Small intestine (tissue), 7 donors: Measurements from ENCODE around the gene CARS1. TPM values are rescaled to one million over a fixed set of nuclear protein-coding genes. Genes with fewer than 3 reads are reported as not detected.

Experiments
- DNase-seq, 2 donors: peaks; one replicate each; pipeline versions ENCODE4 v3.0.0 to v3.0.0-alpha.2; 2013
- FAIRE-seq: peaks from 2 replicates; lab custom pipeline; 2012; peaks lifted over from hg19 to GRCh38; lab: Jason Lieb, UNC
- H3K27ac ChIP-seq, 3 donors: one replicate each; pipeline ENCODE4 v1.5.1; 2013; ENCODE audit warnings: low read length in 2 of 3, mild to moderate bottlenecking in 2 of 3, control low read depth in 1 of 3, inconsistent platforms in 1 of 3, low read depth in 1 of 3, moderate library complexity in 1 of 3
- H3K27me3 ChIP-seq, 3 donors: one replicate each; pipeline ENCODE4 v1.6.1; 2013; ENCODE audit warnings: low read length in 3 of 3, inconsistent platforms in 1 of 3; ENCODE audit not compliant: control insufficient read depth in 3 of 3, insufficient read depth in 3 of 3
- H3K36me3 ChIP-seq, 3 donors: one replicate each; pipeline ENCODE4 v1.6.1; 2013; ENCODE audit warnings: low read length in 3 of 3, inconsistent platforms in 1 of 3, low read depth in 1 of 3, mild to moderate bottlenecking in 1 of 3, moderate library complexity in 1 of 3; ENCODE audit not compliant: control insufficient read depth in 3 of 3, insufficient read depth in 2 of 3
- H3K4me1 ChIP-seq, 3 donors: one replicate each; pipeline ENCODE4 v1.6.1; 2013; ENCODE audit warnings: low read length in 2 of 3, inconsistent platforms in 1 of 3, low read depth in 1 of 3, mild to moderate bottlenecking in 1 of 3, moderate library complexity in 1 of 3; ENCODE audit not compliant: control insufficient read depth in 3 of 3, insufficient read depth in 2 of 3
- H3K4me3 ChIP-seq, 3 donors: one replicate each; pipeline ENCODE4 v1.5.1; 2013; ENCODE audit warnings: low read length in 3 of 3, control low read depth in 1 of 3, inconsistent platforms in 1 of 3, low read depth in 1 of 3, mild to moderate bottlenecking in 1 of 3, moderate library complexity in 1 of 3
- H3K9me3 ChIP-seq, 2 donors: one replicate each; pipeline ENCODE4 v1.6.1; 2013; ENCODE audit warnings: low read depth in 1 of 2, low read length in 1 of 2; ENCODE audit not compliant: control insufficient read depth in 2 of 2, insufficient read depth in 1 of 2
- WGBS, 3 donors: extraction: QIAGEN DNeasy Blood & Tissue Kit; methylation state at CpG; one replicate each; pipeline ENCODE4 v1.1.7; 2013; 5-methylcytosine and 5-hydroxymethylcytosine counted together
- polyA plus RNA-seq, 4 donors: library from polyadenylated mRNA; stranded (reverse) in 3 of 4; unstranded in 1 of 4; fragments of 200-250 nt in 3 of 4; fragments of 120-200 nt in 1 of 4; gene quantifications; one replicate each; pipeline versions ENCODE4 v1.2.1 to v1.2.3, GENCODE V29; 2013
- donor health status: healthy with polysubstance abuse.
- donor health status: control.
- donor health status: control.
- donor health status: Bipolar disorder and iron deficiency.
- donor health status: healthy.

CARS1 gene
- polyA plus RNA-seq, 4 donors = 36.0 to 69.8 (median 42.9) TPM

DNA sequence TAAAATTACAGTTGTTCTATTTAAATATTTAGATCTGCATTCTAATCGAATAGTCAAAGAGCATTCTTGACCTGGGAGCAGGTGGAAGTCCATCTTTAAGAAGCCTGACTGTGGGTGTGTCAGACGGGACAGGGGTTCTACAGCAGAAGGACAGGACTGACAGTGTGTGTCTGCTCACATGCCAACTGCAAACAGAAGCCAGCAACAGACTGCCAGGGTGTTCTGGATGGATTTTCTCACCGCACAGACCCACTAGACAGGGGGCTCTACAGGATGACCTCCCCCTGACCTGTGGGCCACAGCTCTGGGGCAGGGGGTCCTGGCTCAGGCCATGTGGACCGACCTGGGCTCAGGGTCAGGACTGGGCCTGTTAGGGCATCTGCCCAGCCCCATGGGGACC, 42.3 kb downstream of the CARS1 start:
- Histone ChIP-seq H3K27me3 (no peaks in the 10 kb centered on the region), H3K9me3 (no peaks in the 10 kb centered on the region), H3K4me1 (peaks cover 0 to 3% (median 0%) of the 10 kb centered on the region in 3 donors), H3K27ac (peak overlapping the region in 2 of 3 donors; percentile 13 to 26), H3K36me3 (peaks cover 24 to 87% (median 40%) of the 10 kb centered on the region in 3 donors), H3K4me3 (no peak overlapping the region)
- 64 to 70% (median 65%) methylated on average over 4 of the region's 4 CpGs for WGBS, 3 donors
- FAIRE-seq (no peak), DNase-seq (no peak)

DNA sequence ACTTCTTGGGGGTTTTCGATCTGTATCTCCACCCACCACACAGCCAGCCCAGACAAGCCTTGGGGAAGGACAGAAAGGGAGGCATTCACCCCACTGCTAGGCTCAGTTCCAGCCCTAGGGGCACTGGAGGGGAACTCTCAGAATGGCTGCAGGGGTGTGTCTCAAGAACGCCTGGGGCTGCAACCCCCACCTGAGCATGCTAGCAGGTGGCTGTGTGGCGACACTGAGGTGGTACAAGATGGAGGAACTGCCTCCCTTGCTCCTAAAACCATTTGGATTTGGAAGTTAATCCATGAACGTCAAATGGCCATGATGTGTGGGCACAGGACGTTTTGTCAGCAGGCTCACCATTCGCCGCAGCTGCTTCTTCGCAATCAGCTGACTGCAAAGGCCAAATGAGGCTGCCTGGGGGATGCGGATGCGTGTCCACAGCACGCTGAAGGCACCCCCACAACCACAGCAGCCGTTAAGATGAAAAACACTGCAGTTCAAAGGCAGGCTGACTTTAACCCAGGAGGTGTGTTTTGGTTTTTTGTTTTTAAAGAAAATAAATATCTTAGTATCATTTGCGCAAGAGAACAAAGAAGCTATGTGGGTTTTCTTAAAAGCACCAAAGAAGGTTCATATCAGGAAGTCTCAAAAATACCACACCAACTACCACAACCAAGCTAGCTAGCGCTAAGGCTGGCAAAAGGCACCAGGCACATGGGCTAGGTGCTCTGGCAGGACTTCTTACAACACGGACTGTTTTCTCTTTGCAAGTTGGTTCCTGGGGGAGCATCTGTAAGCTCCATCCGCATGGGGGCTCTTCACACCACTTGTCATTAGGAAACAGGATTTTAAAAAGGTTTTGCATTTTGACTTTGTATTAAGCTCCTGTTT, 42.9 kb downstream of the CARS1 start:
- Histone ChIP-seq H3K9me3 (no peaks in the 10 kb centered on the region), H3K4me1 (peaks cover 0 to 3% (median 0%) of the 10 kb centered on the region in 3 donors), H3K4me3 (no peak overlapping the region), H3K27me3 (no peaks in the 10 kb centered on the region), H3K27ac (peak overlapping the region in 2 of 3 donors; percentile 33 to 78), H3K36me3 (peaks cover 22 to 87% (median 39%) of the 10 kb centered on the region in 3 donors)
- DNase-seq = peak; percentile 27 to 31
- 59 to 76% (median 70%) methylated on average over 16 of the region's 16 CpGs for WGBS, 3 donors
- FAIRE-seq = no peak

DNA sequence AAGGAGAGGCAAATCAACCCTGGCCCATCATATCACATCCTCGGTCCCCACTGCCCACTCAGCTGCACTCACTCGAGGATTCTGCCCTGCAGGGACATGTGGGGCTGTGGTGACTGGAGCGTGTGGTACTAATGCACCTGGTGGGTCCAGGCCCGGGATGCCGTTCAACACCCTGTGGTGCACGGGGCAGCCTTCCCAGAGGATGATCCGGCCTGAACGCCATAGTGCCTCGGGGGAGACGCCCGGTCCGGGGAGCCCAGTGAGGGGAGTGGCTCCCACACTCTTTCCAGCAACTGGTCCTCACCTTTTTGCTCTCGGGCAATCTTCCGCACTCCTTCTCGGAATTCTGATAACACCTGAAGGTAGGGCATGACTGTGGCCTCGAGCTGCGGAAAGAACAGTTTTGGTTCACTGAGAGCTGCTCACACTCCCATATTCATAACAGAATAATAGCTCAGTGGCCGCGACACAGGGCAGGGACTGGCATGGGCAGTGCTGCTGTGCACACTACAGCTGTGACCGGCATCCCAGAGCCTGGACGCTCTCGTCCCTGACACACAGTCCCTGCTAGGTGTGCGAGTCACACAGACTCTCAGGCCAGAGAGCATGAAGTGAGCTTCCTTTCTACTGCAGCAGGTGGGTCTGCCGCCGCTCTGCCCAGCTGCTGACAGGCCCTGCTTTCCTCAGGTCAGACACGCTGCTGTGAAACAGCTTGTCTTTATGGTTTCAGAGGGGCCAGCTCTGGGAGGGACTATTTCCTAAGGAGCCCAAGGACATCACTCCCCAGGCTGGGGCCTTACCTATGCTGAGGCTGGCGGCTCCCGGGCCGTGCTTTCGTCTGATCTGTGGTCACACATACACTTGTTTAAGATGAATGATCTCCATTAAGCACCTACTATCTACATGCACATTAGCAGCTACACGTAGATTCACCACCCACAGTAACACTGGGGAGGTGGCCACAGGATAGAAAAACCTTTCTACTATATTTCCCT, 45.0 kb downstream of the CARS1 start:
- Histone ChIP-seq H3K9me3 (no peaks in the 10 kb centered on the region), H3K27ac (no peak overlapping the region), H3K27me3 (no peaks in the 10 kb centered on the region), H3K4me1 (peaks cover 0 to 3% (median 0%) of the 10 kb centered on the region in 3 donors), H3K36me3 (peaks cover 19 to 85% (median 27%) of the 10 kb centered on the region in 3 donors), H3K4me3 (no peak overlapping the region)
- 93 to 95% (median 94%) methylated on average over 31 of the region's 31 CpGs for WGBS, 3 donors
- DNase-seq (no peak), FAIRE-seq (no peak)

DNA sequence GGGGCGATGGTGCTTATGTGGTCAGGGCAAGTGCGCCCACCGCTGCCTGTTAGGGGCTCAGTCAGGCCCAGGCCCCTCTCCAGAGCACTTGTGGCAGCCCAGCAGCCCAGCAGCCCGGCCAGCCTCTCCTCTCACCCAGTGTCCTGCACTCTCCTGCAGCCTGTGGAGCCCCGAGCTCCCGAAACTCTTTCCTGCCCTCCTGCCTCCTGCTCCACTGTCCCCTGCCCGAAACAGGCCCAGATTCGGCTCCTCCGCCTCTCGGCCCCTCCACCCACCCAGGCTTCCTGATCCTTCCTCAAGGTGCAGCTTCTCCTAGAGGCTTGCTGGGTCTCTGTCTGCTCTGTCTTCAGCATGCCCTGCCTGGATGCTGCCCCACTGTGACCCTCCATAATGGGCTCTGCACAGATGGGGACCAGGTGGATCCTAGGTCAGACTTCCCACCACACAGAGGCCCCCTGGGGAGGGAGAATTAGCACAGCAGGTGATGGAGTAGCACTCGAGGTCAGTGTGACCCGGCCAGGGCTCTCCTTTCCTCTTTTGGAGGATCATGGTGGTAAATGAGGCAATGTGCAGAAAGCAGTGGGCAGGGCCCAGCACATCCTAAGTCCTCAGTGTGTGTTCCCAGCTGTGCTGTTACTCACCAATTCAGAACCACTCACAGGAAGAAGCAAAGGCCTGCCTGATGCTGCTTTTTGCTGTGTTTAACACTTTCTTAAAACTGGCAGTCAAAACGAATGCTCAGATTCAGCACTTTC, 46.5 kb downstream of the CARS1 start:
- Histone ChIP-seq H3K27ac (no peak overlapping the region), H3K36me3 (peaks cover 17 to 85% (median 20%) of the 10 kb centered on the region in 3 donors), H3K27me3 (no peaks in the 10 kb centered on the region), H3K4me1 (peaks cover 0 to 3% (median 0%) of the 10 kb centered on the region in 3 donors), H3K9me3 (no peaks in the 10 kb centered on the region), H3K4me3 (no peak overlapping the region)
- DNase-seq = no peak
- 91 to 92% (median 92%) methylated on average over 13 of the region's 13 CpGs for WGBS, 3 donors
- FAIRE-seq = no peak

DNA sequence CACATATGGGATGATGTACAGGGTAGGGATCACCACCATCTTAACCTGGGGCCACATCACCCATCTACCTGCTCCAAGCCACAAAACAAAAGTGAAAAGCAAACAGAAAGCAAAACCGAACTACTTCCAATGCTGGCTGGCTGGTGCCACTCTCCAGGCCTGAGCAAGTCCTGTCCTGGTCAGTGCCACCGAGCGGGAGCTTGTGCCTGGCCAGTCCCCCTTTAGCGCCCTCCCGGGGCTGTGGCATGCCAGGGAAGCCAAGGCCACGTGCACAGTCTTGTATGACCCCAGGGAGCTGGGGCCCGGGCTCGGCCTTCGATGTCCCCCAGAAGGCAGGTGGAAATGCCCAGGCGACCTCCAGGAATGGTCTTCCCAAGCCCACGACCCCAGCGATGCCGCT, 47.2 kb downstream of the CARS1 start:
- FAIRE-seq (no peak), DNase-seq (no peak)
- Histone ChIP-seq H3K4me3 (no peak overlapping the region), H3K27ac (no peak overlapping the region), H3K9me3 (no peaks in the 10 kb centered on the region), H3K27me3 (no peaks in the 10 kb centered on the region), H3K4me1 (peaks cover 0 to 3% (median 0%) of the 10 kb centered on the region in 3 donors), H3K36me3 (peaks cover 19 to 84% (median 20%) of the 10 kb centered on the region in 3 donors)
- 86 to 94% (median 88%) methylated on average over 13 of the region's 13 CpGs for WGBS, 3 donors

DNA sequence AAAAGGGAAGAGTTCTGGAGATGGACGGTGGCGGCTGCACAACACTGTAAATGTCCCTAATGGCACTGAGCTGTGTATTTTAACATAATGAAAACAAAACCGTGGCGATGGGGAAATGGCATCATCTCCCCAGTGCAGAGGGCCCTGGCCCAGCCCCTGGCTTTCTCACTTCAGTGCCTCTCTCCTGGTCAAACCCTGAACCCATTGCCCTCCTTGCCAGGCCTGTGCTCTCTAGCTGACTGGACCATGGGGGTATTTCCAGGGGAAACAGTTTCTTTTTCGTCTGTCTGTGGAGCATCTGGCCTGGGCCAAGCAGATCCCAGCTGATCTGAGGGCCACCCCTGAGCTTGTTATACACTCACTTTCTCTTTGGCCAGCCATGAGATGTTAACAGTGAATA, 47.7 kb downstream of the CARS1 start:
- H3K36me3 ChIP-seq = peaks cover 19 to 83% (median 20%) of the 10 kb centered on the region in 3 donors
- H3K4me1 ChIP-seq = peaks cover 0 to 3% (median 0%) of the 10 kb centered on the region in 3 donors
- no peak overlapping the region for H3K27ac ChIP-seq
- FAIRE-seq (no peak), DNase-seq (no peak)
- H3K9me3 ChIP-seq = no peaks in the 10 kb centered on the region
- H3K27me3 ChIP-seq = no peaks in the 10 kb centered on the region
- no peak overlapping the region for H3K4me3 ChIP-seq
- 71 to 80% (median 77%) methylated on average over 5 of the region's 5 CpGs for WGBS, 3 donors

DNA sequence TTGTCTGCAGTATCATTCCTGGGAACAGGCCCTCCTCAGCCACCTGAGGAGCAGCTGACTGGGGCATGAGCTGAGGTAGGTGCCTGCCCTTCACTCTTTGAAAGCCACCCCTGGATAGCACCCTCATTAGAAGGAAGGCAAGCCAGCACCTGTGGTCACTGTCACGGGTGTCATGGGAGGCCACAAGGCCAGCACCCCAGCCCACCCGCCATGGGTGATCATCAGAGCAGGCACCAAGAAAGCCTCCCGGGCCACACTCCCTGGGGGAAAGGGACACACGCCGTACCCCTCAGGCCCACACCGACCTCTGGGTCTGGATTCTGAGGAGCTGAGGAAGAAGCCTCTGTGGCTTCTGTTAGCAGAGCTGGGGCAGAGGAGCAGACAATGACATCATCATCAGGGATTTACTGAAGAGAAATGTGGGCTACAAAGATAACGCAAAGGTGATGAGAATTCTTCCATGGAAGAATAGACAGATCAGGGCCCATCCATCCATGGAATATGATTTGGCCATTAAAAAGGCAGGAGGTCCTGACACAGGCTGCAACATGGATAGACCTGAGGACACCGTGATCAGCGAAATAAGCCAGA, 48.4 kb downstream of the CARS1 start:
- no peak for FAIRE-seq
- Histone ChIP-seq H3K4me1 (no peaks in the 10 kb centered on the region), H3K4me3 (no peak overlapping the region), H3K36me3 (peaks cover 14 to 84% (median 18%) of the 10 kb centered on the region in 3 donors), H3K9me3 (no peaks in the 10 kb centered on the region), H3K27me3 (no peaks in the 10 kb centered on the region), H3K27ac (no peak overlapping the region)
- no peak for DNase-seq
- WGBS, 3 donors = 97% methylated on average over 9 of the region's 9 CpGs
